RWPE2 (cell line): Measurements from ENCODE around the gene NR1D2.
A peak's percentile ranks its signal among the peaks of the same experiment; 100 is the strongest.
"Not testable (repeated sequence)": the region's sequence is repeated elsewhere in the genome, so short reads cannot be mapped to it uniquely, and the experiment has no call there.

Experiments
- ATAC-seq: fragments of 200-7000 bp; cut with Tn5 transposase; 3 replicates; pipeline ENCODE4 v1.9.1; 2021; ENCODE audit warnings: low read depth
- DNase-seq: peaks from one replicate; pipeline ENCODE4 v3.0.0-alpha.2; 2020; ENCODE audit warnings: low spot score
- H3K27ac ChIP-seq: fragments of 450-650 bp; 2 replicates; pipeline ENCODE4 v1.5.1; 2017; ENCODE audit warnings: mild to moderate bottlenecking; ENCODE audit not compliant: poor library complexity, severe bottlenecking
- H3K27me3 ChIP-seq: fragments of 250-450 bp; sonication (Bioruptor Pico); 2 replicates; pipeline ENCODE4 v1.5.1; 2021; ENCODE audit warnings: mild to moderate bottlenecking, moderate library complexity; ENCODE audit not compliant: insufficient read depth, poor library complexity, severe bottlenecking
- H3K36me3 ChIP-seq: fragments of 250-450 bp; sonication (Bioruptor Pico); 2 replicates; pipeline ENCODE4 v1.5.1; 2020; ENCODE audit warnings: low read depth, mild to moderate bottlenecking, moderate library complexity
- H3K4me1 ChIP-seq: fragments of 250-450 bp; sonication (Bioruptor Pico); 2 replicates; pipeline ENCODE4 v1.5.1; 2021; ENCODE audit warnings: mild to moderate bottlenecking, moderate library complexity; ENCODE audit not compliant: insufficient read depth, poor library complexity, severe bottlenecking
- H3K4me3 ChIP-seq: fragments of 250-450 bp; sonication (Bioruptor Pico); 2 replicates; pipeline ENCODE4 v1.5.1; 2021; ENCODE audit warnings: mild to moderate bottlenecking, moderate library complexity; ENCODE audit not compliant: severe bottlenecking
- H3K9me3 ChIP-seq: fragments of 250-450 bp; sonication (Bioruptor Pico); 2 replicates; pipeline ENCODE4 v1.5.1; 2021; ENCODE audit warnings: mild to moderate bottlenecking, moderate library complexity; ENCODE audit not compliant: severe bottlenecking
- CTCF ChIP-seq: fragments of 450-650 bp; IDR thresholded peaks from one replicate; pipeline ENCODE4 v1.5.1; 2017; ENCODE audit warnings: mild to moderate bottlenecking, moderate library complexity; ENCODE audit not compliant: poor library complexity, severe bottlenecking

Gene NR1D2

GRCh38 chr3:23916886-23917678 is 28.0 kb upstream of the NR1D2 start, which contains the start of the genes NKIRAS1 and RPL15:
Gene NKIRAS1 (minus strand): TSS chr3:23916990. CDS start chr3:23910904, 6,086 bp downstream.
Gene RPL15 (plus strand): TSS chr3:23917132. CDS start chr3:23917860, 728 bp downstream.
- no peaks in the 10 kb centered on the region for H3K9me3 ChIP-seq
- H3K27me3 ChIP-seq, result no peaks in the 10 kb centered on the region
- ATAC-seq (peak; percentile 90), DNase-seq (peak; percentile 98)
- peak within 1 kb of the TSS; percentile 73 for H3K27ac ChIP-seq
- peak within 1 kb of the TSS; percentile 64 for H3K4me3 ChIP-seq
- peaks cover 18% of the 10 kb centered on the region for H3K4me1 ChIP-seq
- H3K36me3 ChIP-seq, result peaks cover 36% of the 10 kb centered on the region
- TF ChIP-seq CTCF, result no peak

- H3K4me3 ChIP-seq, result peak overlapping the region; percentile 64
- not testable (repeated sequence) for H3K27me3 ChIP-seq, H3K9me3 ChIP-seq, DNase-seq, ATAC-seq
- H3K27ac ChIP-seq, result peak overlapping the region; percentile 73
- peaks cover 36% of the 10 kb centered on the region for H3K36me3 ChIP-seq
- H3K4me1 ChIP-seq, result peaks cover 18% of the 10 kb centered on the region
Measured at GRCh38 chr3:23917679-23918303, 27.3 kb upstream of the NR1D2 start.

- Histone ChIP-seq H3K27ac (peak overlapping the region; percentile 73), H3K4me3 (peak overlapping the region; percentile 64), H3K36me3 (peaks cover 36% of the 10 kb centered on the region), H3K4me1 (peaks cover 18% of the 10 kb centered on the region)
- not testable (repeated sequence) for H3K9me3 ChIP-seq, ATAC-seq, DNase-seq, H3K27me3 ChIP-seq
Measured at GRCh38 chr3:23918331-23918730, 26.8 kb upstream of the NR1D2 start.

GRCh38 chr3:23919628-23920027 is 25.5 kb upstream of the NR1D2 start:
- peaks cover 18% of the 10 kb centered on the region for H3K4me1 ChIP-seq
- TF ChIP-seq CTCF, result no peak
- H3K36me3 ChIP-seq, result peaks cover 36% of the 10 kb centered on the region
- no peaks in the 10 kb centered on the region for H3K27me3 ChIP-seq
- no peaks in the 10 kb centered on the region for H3K9me3 ChIP-seq
- no peak overlapping the region for H3K4me3 ChIP-seq
- DNase-seq, result no peak
- H3K27ac ChIP-seq, result peak overlapping the region; percentile 73
- no peak for ATAC-seq

- H3K36me3 ChIP-seq, result peaks cover 36% of the 10 kb centered on the region
- H3K4me3 ChIP-seq, result no peak overlapping the region
- H3K27ac ChIP-seq, result peak overlapping the region; percentile 73
- ATAC-seq (no peak), DNase-seq (no peak)
- TF ChIP-seq CTCF, result no peak
- no peaks in the 10 kb centered on the region for H3K9me3 ChIP-seq
- H3K27me3 ChIP-seq, result no peaks in the 10 kb centered on the region
- H3K4me1 ChIP-seq, result peaks cover 13% of the 10 kb centered on the region
Measured at GRCh38 chr3:23920151-23920655, 24.9 kb upstream of the NR1D2 start.
